ENCODE measurements around the gene TTC9B. TPM values are rescaled to one million over a fixed set of nuclear protein-coding genes. Genes with fewer than 3 reads are reported as not detected.

The TTC9B gene
- total RNA-seq, 1 experiment from 2014 or later: not detected

DNA sequence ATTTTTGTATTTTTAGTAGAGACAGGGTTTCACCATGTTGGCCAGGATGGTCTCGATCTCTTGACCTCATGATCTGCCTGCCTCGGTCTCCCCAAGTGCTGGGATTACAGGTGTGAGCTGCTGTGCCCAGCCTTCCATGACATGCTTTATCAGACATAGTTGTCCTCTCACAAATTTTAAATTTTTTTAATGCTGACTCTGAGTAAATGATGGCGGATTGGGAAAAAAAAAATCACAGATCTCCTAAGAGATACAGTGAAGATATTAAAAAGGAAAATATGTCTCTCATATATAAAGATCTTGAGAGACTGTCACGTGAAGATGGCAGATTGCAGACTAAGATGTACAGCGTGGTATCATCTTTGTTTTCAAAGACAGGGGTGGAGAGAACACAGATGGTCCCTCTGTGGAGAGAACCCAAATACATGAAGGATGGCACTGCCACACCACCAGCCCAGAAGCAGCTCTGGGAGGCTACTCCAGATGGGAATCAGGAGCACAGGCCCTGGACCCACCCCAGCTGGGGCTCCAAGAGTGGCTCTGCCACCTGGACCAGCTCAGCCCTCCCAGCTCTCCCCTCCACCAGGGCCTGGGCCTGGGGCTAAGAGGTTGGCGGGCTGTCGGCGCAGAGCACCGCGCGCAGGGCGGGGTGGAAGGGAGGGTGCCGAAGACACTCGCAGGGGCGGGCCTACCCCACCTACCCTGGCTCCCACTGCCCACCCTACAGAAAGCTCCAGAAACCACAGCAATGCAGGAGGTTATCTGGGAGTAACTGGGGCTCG lies 28.3 kb upstream of the TTC9B start:
- DNase-seq (ENCODE audit: low spot score): no peak
- Mint-ChIP-seq H3K27me3 (ENCODE audit: low read depth) (no peaks in the 10 kb centered on the region), H3K9me3 (no peaks in the 10 kb centered on the region), H3K4me1 (peaks cover 3% of the 10 kb centered on the region; the same call in 1 of the 2 replicates), H3K27ac (no peak overlapping the region), H3K36me3 (no peaks in the 10 kb centered on the region; the same call in 1 of the 2 replicates), H3K4me3 (no peak overlapping the region)
- TF ChIP-seq TCF7 (CRISPR knock-in tag; IDR thresholded peaks at IDR 0.05; ENCODE audit: low read depth) (no peak), ZNF121 (CRISPR knock-in tag; IDR thresholded peaks at IDR 0.05) (no peak), E2F5 (CRISPR knock-in tag; IDR thresholded peaks at IDR 0.05) (no peak), ZNF219 (CRISPR knock-in tag; IDR thresholded peaks at IDR 0.05; ENCODE audit: borderline replicate concordance) (no peak), ZNF232 (CRISPR knock-in tag; IDR thresholded peaks at IDR 0.05) (no peak), SP1 (CRISPR knock-in tag; conservative IDR thresholded peaks at IDR 0.05) (no peak), ZNF317 (CRISPR knock-in tag; IDR thresholded peaks at IDR 0.05; ENCODE audit: borderline replicate concordance, low read depth) (no peak), JAZF1 (CRISPR knock-in tag; IDR thresholded peaks at IDR 0.05) (no peak), RORB (CRISPR knock-in tag; IDR thresholded peaks at IDR 0.05) (no peak)
- POLR2A ChIA-PET: no interaction called here
- no peak for ATAC-seq
- CTCF ChIA-PET: interaction anchor here (0.5 to 1.2 kb wide), 4 partner anchors 29 to 107 kb away, joined by 3 to 4 read pairs (median 3); no protein-coding TSS in a partner anchor

- ChIA-PET CTCF (no interaction called here), POLR2A (no interaction called here)
- ATAC-seq (no peak), DNase-seq (ENCODE audit: low spot score) (no peak)
- no peaks in the 10 kb centered on the region for H3K9me3 Mint-ChIP-seq
- no peaks in the 10 kb centered on the region for H3K27me3 Mint-ChIP-seq (ENCODE audit: low read depth)
- peaks cover 3% of the 10 kb centered on the region; the same call in 1 of the 2 replicates for H3K4me1 Mint-ChIP-seq
- H3K36me3 Mint-ChIP-seq: peaks cover 5% of the 10 kb centered on the region; the same call in 1 of the 2 replicates
- H3K4me3 Mint-ChIP-seq: no peak overlapping the region
- H3K27ac Mint-ChIP-seq: no peak overlapping the region
- TF ChIP-seq PREB (CRISPR knock-in tag; IDR thresholded peaks at IDR 0.05; ENCODE audit: borderline replicate concordance) (no peak), ERG (CRISPR knock-in tag; IDR thresholded peaks at IDR 0.05) (no peak), ZMAT4 (CRISPR knock-in tag; IDR thresholded peaks at IDR 0.05) (no peak), JAZF1 (CRISPR knock-in tag; IDR thresholded peaks at IDR 0.05) (no peak), ZBTB43 (CRISPR knock-in tag; IDR thresholded peaks at IDR 0.05) (no peak), PRRX2 (CRISPR knock-in tag; IDR thresholded peaks at IDR 0.05) (no peak), ATF1 (CRISPR knock-in tag; IDR thresholded peaks at IDR 0.05) (no peak), GABPB1 (CRISPR knock-in tag; IDR thresholded peaks at IDR 0.05) (no peak), ZNF121 (CRISPR knock-in tag; IDR thresholded peaks at IDR 0.05) (no peak)
- TF ChIP-seq, protein P1, sequence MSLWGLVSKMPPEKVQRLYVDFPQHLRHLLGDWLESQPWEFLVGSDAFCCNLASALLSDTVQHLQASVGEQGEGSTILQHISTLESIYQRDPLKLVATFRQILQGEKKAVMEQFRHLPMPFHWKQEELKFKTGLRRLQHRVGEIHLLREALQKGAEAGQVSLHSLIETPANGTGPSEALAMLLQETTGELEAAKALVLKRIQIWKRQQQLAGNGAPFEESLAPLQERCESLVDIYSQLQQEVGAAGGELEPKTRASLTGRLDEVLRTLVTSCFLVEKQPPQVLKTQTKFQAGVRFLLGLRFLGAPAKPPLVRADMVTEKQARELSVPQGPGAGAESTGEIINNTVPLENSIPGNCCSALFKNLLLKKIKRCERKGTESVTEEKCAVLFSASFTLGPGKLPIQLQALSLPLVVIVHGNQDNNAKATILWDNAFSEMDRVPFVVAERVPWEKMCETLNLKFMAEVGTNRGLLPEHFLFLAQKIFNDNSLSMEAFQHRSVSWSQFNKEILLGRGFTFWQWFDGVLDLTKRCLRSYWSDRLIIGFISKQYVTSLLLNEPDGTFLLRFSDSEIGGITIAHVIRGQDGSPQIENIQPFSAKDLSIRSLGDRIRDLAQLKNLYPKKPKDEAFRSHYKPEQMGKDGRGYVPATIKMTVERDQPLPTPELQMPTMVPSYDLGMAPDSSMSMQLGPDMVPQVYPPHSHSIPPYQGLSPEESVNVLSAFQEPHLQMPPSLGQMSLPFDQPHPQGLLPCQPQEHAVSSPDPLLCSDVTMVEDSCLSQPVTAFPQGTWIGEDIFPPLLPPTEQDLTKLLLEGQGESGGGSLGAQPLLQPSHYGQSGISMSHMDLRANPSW (CRISPR knock-in tag; conservative IDR thresholded peaks at IDR 0.05; ENCODE audit: low read depth): no peak
- TF ChIP-seq, protein P2, sequence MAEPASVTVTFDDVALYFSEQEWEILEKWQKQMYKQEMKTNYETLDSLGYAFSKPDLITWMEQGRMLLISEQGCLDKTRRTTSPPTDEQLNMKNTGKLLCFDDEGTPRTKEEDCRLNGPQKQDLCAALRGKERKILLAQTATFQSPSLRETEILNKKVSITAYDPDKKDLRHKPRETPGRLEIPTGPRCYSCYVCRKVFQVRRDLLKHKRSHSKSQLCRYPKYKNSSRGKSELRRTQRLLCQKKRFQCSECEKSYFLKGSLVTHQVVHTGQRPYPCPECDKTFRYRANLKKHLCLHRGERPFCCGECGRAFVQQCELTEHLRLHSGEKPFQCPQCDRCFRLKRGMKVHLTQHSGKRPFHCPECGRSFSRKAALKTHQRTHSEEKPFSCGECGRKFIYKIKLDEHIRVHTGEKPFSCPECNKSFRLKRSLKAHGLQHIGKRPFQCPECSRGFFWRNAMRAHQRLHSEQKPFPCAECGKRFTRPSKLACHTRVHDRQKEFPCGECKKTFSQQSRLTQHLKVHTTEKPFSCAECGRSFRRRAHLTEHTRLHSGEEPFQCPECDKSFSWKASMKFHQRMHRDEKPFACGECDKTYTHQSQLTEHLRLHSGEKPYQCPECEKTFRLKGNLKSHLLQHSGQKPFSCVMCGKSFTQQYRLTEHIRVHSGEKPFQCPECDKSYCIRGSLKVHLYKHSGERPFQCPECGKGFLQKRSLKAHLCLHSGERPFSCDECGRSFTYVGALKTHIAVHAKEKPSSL (CRISPR knock-in tag; conservative IDR thresholded peaks at IDR 0.05): no peak
- TF ChIP-seq, protein P3, sequence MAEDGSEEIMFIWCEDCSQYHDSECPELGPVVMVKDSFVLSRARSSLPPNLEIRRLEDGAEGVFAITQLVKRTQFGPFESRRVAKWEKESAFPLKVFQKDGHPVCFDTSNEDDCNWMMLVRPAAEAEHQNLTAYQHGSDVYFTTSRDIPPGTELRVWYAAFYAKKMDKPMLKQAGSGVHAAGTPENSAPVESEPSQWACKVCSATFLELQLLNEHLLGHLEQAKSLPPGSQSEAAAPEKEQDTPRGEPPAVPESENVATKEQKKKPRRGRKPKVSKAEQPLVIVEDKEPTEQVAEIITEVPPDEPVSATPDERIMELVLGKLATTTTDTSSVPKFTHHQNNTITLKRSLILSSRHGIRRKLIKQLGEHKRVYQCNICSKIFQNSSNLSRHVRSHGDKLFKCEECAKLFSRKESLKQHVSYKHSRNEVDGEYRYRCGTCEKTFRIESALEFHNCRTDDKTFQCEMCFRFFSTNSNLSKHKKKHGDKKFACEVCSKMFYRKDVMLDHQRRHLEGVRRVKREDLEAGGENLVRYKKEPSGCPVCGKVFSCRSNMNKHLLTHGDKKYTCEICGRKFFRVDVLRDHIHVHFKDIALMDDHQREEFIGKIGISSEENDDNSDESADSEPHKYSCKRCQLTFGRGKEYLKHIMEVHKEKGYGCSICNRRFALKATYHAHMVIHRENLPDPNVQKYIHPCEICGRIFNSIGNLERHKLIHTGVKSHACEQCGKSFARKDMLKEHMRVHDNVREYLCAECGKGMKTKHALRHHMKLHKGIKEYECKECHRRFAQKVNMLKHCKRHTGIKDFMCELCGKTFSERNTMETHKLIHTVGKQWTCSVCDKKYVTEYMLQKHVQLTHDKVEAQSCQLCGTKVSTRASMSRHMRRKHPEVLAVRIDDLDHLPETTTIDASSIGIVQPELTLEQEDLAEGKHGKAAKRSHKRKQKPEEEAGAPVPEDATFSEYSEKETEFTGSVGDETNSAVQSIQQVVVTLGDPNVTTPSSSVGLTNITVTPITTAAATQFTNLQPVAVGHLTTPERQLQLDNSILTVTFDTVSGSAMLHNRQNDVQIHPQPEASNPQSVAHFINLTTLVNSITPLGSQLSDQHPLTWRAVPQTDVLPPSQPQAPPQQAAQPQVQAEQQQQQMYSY (CRISPR knock-in tag; IDR thresholded peaks at IDR 0.05): no peak
Observed at GRCh38 chr19:40245506-40246128, 27.4 kb upstream of the TTC9B start.
